ENCODE results near the gene DEPDC1B. TPM values are rescaled to one million over a fixed set of nuclear protein-coding genes. Genes with fewer than 3 reads are reported as not detected.
"Not testable (repeated sequence)": the region's sequence is repeated elsewhere in the genome, so short reads cannot be mapped to it uniquely, and the experiment has no call there.

The DEPDC1B gene
- total and polyA plus RNA-seq, 2 of the 4 experiments (the other 2 are of a cell fraction): 4.4 to 9.3 TPM

DNA sequence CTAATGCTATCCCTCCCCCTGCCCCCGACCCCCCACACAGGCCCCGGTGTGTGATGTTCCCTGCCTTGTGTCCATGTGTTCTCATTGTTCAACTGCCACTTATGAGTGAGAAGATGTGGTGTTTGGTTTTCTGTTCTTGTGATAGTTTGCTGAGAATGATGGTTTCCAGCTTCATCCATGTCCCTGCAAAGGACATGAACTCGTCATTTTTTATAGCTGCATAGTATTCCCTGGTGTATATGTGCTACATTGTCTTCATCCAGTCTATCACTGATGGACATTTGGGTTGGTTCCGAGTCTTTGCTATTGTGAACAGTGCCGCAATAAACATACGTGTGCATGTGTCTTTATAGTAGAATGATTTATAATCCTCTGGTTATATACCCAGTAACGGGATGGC, 75.1 kb downstream of the DEPDC1B start:
- H3K4me1 ChIP-seq (ENCODE audit: control insufficient read depth, insufficient read depth, low read length); H3K4me2 ChIP-seq (ENCODE audit: low read depth, low read length); POLR2A ChIA-PET (ENCODE audit: unreplicated experiment); H2BK20ac ChIP-seq (ENCODE audit: low read depth, low read length); H2BK5ac ChIP-seq (ENCODE audit: low read depth, low read length, poor library complexity, severe bottlenecking); H2BK120ac ChIP-seq (ENCODE audit: low read depth, low read length); H3K4ac ChIP-seq (ENCODE audit: low read depth, low read length); H3K14ac ChIP-seq (replicated peaks; ENCODE audit: low read depth, low read length); H4K91ac ChIP-seq (ENCODE audit: insufficient read depth, low read depth, low read length); H2AFZ ChIP-seq (replicated peaks; ENCODE audit: low read length, poor library complexity); BruUV-seq (replicated peaks); dilution Hi-C loops (cut with HindIII; ENCODE audit: low sequenced_read_pairs, unreplicated experiment); CTCF ChIA-PET; H3K18ac ChIP-seq (ENCODE audit: low read depth, low read length); H3K9me1 ChIP-seq (ENCODE audit: insufficient read depth, low read length); H3K9me3 ChIP-seq (ENCODE audit: control insufficient read depth, insufficient read depth, low read length); H3K27me3 ChIP-seq (ENCODE audit: control insufficient read depth, insufficient read depth, low read length); H2BK15ac ChIP-seq (ENCODE audit: low read depth, low read length); H4K5ac ChIP-seq (ENCODE audit: low read depth, low read length); H3K79me1 ChIP-seq (ENCODE audit: low read depth in 1 of 2, low read length in 2 of 2); in situ Hi-C loops (cut with MboI; ENCODE audit: low sequenced_read_pairs); H3K4me3 ChIP-seq (ENCODE audit: insufficient read depth, low read depth, low read length); H4K8ac ChIP-seq (ENCODE audit: low read depth in 2 of 2, low read length in 2 of 2); H3K56ac ChIP-seq (ENCODE audit: extremely low read depth, insufficient read depth, low read length); ATAC-seq (ENCODE audit: low read depth); H3K9ac ChIP-seq (ENCODE audit: low read depth, low read length); H2AK9ac ChIP-seq (replicated peaks; ENCODE audit: low read depth, low read length, poor library complexity); H3K27ac ChIP-seq (ENCODE audit: insufficient read depth, low read length); H4K20me1 ChIP-seq (ENCODE audit: insufficient read depth, low read length); intact Hi-C loops (cut with micrococcal nuclease); DNase-seq; H3K23ac ChIP-seq (ENCODE audit: low read depth, low read length); H2AK5ac ChIP-seq (ENCODE audit: low read depth, low read length); H3K36me3 ChIP-seq (ENCODE audit: control insufficient read depth, insufficient read depth, low read length): not testable (repeated sequence)
- WGBS, 2 experiments (ENCODE audit: extremely low coverage in 2 of 2, insufficient read length in 1 of 2): no CpG with 5 or more reads among the region's 7 CpGs

DNA sequence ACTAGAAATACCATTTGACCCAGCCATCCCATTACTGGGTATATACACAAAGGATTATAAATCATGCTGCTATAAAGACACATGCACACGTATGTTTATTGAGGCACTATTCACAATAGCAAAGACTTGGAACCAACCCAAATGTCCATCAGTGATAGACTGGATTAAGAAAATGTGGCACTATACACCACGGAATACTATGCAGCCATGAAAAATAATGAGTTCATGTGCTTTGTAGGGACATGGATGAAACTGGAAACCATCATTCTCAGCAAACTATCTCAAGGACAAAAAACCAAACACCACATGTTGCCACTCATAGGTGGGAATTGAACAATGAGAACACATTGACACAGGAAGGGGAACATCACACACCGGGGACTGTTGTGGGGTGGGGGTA, 79.2 kb downstream of the DEPDC1B start:
- CTCF ChIA-PET; ATAC-seq (ENCODE audit: low read depth); H3K4me1 ChIP-seq (ENCODE audit: control insufficient read depth, insufficient read depth, low read length): not testable (repeated sequence)

More for the DNA sequence above, 79.2 kb downstream of the DEPDC1B start:
- H4K91ac ChIP-seq (ENCODE audit: insufficient read depth, low read depth, low read length); H2BK5ac ChIP-seq (ENCODE audit: low read depth, low read length, poor library complexity, severe bottlenecking); H3K36me3 ChIP-seq (ENCODE audit: control insufficient read depth, insufficient read depth, low read length); H2BK15ac ChIP-seq (ENCODE audit: low read depth, low read length); H2BK20ac ChIP-seq (ENCODE audit: low read depth, low read length); H3K23ac ChIP-seq (ENCODE audit: low read depth, low read length); H2AK9ac ChIP-seq (replicated peaks; ENCODE audit: low read depth, low read length, poor library complexity); H3K4me2 ChIP-seq (ENCODE audit: low read depth, low read length); H2BK120ac ChIP-seq (ENCODE audit: low read depth, low read length); H4K5ac ChIP-seq (ENCODE audit: low read depth, low read length); H3K56ac ChIP-seq (ENCODE audit: extremely low read depth, insufficient read depth, low read length); DNase-seq; H3K27ac ChIP-seq (ENCODE audit: insufficient read depth, low read length); dilution Hi-C loops (cut with HindIII; ENCODE audit: low sequenced_read_pairs, unreplicated experiment); H3K18ac ChIP-seq (ENCODE audit: low read depth, low read length); H2AK5ac ChIP-seq (ENCODE audit: low read depth, low read length); H4K8ac ChIP-seq (ENCODE audit: low read depth in 2 of 2, low read length in 2 of 2); H2AFZ ChIP-seq (replicated peaks; ENCODE audit: low read length, poor library complexity); in situ Hi-C loops (cut with MboI; ENCODE audit: low sequenced_read_pairs); BruUV-seq (replicated peaks); H3K79me1 ChIP-seq (ENCODE audit: low read depth in 1 of 2, low read length in 2 of 2); H4K20me1 ChIP-seq (ENCODE audit: insufficient read depth, low read length); POLR2A ChIA-PET (ENCODE audit: unreplicated experiment); H3K9ac ChIP-seq (ENCODE audit: low read depth, low read length); H3K27me3 ChIP-seq (ENCODE audit: control insufficient read depth, insufficient read depth, low read length); H3K9me3 ChIP-seq (ENCODE audit: control insufficient read depth, insufficient read depth, low read length); H3K14ac ChIP-seq (replicated peaks; ENCODE audit: low read depth, low read length); intact Hi-C loops (cut with micrococcal nuclease); H3K9me1 ChIP-seq (ENCODE audit: insufficient read depth, low read length); H3K4ac ChIP-seq (ENCODE audit: low read depth, low read length); H3K4me3 ChIP-seq (ENCODE audit: insufficient read depth, low read depth, low read length): not testable (repeated sequence)
- WGBS, 2 experiments (ENCODE audit: extremely low coverage in 2 of 2, insufficient read length in 1 of 2): no CpG with 5 or more reads among the region's 3 CpGs

All from IMR-90 (cell line).